ENCODE results near the gene FBLIM1. TPM values are rescaled to one million over a fixed set of nuclear protein-coding genes. Genes with fewer than 3 reads are reported as not detected.
A peak's percentile ranks its signal among the peaks of the same experiment; 100 is the strongest.

Gene FBLIM1
- total RNA-seq, 2 experiments from 2014 or later: 0.50 TPM; not detected in 1

DNA sequence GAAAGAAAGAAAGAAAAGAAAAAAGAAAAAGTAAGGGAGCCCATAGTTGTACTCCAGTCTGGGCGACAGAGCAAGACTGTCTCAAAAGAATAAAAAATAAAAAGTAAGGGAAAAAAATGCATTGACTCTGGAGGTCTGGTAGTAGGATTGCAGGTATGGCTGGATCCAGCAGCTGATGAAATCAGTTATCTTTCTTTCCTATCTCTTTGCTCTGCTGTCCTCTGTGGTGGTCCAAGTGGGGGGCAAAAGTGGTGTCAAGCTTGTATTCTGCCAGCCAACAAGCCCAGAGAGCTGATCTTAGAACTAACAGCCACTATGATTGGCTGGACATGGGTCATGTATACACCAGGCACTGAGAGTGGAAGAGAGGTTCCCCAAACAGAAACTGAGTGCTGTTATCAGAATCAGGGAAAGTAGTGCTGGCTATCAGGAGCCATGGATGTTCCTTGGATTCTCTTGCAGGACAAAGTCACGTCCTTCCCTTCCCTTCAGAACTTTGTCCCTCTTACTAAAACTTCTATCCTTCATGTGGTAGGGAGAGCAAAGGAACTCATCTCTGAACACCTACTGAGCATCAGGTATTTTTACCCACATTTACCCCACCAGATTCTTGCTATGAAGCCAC, 3.5 kb upstream of the FBLIM1 start:
- Histone ChIP-seq H3K4me1 (ENCODE audit: insufficient read depth, low read length) (peaks cover 21% of the 10 kb centered on the region), H3K36me3 (ENCODE audit: insufficient read depth, low read length) (no peaks in the 10 kb centered on the region), H3K27ac (ENCODE audit: low read depth in 1 of 2, low read length in 2 of 2) (no peak overlapping the region), H3K27me3 (ENCODE audit: control insufficient read depth in 1 of 2, insufficient read depth in 2 of 2, low read length in 2 of 2) (peaks cover 12 to 39% of the 10 kb centered on the region in 2 experiments), H3K4me3 (ENCODE audit: low read length) (no peak overlapping the region), H3K9me3 (ENCODE audit: control insufficient read depth in 1 of 2, insufficient read depth in 1 of 2, low read length in 2 of 2) (no peaks in the 10 kb centered on the region)
- ATAC-seq (ENCODE audit: poor library complexity): no peak
- TF ChIP-seq, protein P1, sequence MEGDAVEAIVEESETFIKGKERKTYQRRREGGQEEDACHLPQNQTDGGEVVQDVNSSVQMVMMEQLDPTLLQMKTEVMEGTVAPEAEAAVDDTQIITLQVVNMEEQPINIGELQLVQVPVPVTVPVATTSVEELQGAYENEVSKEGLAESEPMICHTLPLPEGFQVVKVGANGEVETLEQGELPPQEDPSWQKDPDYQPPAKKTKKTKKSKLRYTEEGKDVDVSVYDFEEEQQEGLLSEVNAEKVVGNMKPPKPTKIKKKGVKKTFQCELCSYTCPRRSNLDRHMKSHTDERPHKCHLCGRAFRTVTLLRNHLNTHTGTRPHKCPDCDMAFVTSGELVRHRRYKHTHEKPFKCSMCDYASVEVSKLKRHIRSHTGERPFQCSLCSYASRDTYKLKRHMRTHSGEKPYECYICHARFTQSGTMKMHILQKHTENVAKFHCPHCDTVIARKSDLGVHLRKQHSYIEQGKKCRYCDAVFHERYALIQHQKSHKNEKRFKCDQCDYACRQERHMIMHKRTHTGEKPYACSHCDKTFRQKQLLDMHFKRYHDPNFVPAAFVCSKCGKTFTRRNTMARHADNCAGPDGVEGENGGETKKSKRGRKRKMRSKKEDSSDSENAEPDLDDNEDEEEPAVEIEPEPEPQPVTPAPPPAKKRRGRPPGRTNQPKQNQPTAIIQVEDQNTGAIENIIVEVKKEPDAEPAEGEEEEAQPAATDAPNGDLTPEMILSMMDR (IDR thresholded peaks at IDR 0.05): no peak
- H3K36me3 Mint-ChIP-seq (ENCODE audit: low read depth): no peaks in the 10 kb centered on the region
- peaks cover 15% of the 10 kb centered on the region for H3K4me1 Mint-ChIP-seq (ENCODE audit: low read depth)
- no peak overlapping the region for H3K27ac Mint-ChIP-seq
- H3K4me3 Mint-ChIP-seq: peak overlapping the region; percentile 38
- intact Hi-C loops (cut with DNase I, micrococcal nuclease): no loop called here
- H3K27me3 Mint-ChIP-seq: peaks cover 44% of the 10 kb centered on the region
- no peaks in the 10 kb centered on the region for H3K9me3 Mint-ChIP-seq
- ChIA-PET POLR2A (interaction anchor here (1.1 kb wide), 1 partner anchor 79 kb away, joined by 3 read pairs; no protein-coding TSS in a partner anchor), CTCF (no interaction called here)
- no peak for DNase-seq

DNA sequence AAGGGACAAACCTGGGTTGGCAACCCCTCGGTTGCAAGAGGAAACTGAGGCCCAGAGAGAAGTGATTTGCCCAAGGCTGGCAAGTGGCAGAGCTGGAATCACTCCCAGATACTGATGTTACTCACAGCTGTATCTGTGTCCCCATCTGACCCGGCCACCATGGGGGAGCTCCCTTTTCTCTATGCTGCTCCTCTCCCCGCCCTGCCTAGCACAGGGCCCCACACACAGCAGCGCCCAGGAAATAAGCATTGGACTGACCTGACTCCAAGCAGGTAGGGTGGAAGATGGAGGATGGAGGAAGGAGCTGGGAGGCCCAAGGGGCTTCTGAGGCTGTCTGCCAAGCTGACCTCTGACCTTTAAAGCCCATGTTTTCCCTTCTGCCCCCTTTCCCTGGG, 3.0 kb upstream of the FBLIM1 start:
- H3K4me1 ChIP-seq (ENCODE audit: insufficient read depth, low read length): peaks cover 21% of the 10 kb centered on the region
- intact Hi-C loops (cut with DNase I, micrococcal nuclease): no loop called here
- no peak for ATAC-seq (ENCODE audit: poor library complexity)
- no peaks in the 10 kb centered on the region for H3K9me3 ChIP-seq (ENCODE audit: control insufficient read depth in 1 of 2, insufficient read depth in 1 of 2, low read length in 2 of 2)
- no peaks in the 10 kb centered on the region for H3K36me3 ChIP-seq (ENCODE audit: insufficient read depth, low read length)
- Mint-ChIP-seq H3K4me1 (ENCODE audit: low read depth) (peaks cover 15% of the 10 kb centered on the region), H3K36me3 (ENCODE audit: low read depth) (no peaks in the 10 kb centered on the region), H3K9me3 (no peaks in the 10 kb centered on the region), H3K4me3 (no peak overlapping the region), H3K27me3 (peaks cover 47% of the 10 kb centered on the region), H3K27ac (no peak overlapping the region)
- ChIA-PET CTCF (no interaction called here), POLR2A (interaction anchor here (1.1 kb wide), 1 partner anchor 78 kb away, joined by 3 read pairs; no protein-coding TSS in a partner anchor)
- TF ChIP-seq, protein P1 (IDR thresholded peaks at IDR 0.05): no peak
- no peak for DNase-seq
- peaks cover 16 to 43% of the 10 kb centered on the region in 2 experiments for H3K27me3 ChIP-seq (ENCODE audit: control insufficient read depth in 1 of 2, insufficient read depth in 2 of 2, low read length in 2 of 2)
- H3K27ac ChIP-seq (ENCODE audit: low read depth in 1 of 2, low read length in 2 of 2): no peak overlapping the region
- no peak overlapping the region for H3K4me3 ChIP-seq (ENCODE audit: low read length)

DNA sequence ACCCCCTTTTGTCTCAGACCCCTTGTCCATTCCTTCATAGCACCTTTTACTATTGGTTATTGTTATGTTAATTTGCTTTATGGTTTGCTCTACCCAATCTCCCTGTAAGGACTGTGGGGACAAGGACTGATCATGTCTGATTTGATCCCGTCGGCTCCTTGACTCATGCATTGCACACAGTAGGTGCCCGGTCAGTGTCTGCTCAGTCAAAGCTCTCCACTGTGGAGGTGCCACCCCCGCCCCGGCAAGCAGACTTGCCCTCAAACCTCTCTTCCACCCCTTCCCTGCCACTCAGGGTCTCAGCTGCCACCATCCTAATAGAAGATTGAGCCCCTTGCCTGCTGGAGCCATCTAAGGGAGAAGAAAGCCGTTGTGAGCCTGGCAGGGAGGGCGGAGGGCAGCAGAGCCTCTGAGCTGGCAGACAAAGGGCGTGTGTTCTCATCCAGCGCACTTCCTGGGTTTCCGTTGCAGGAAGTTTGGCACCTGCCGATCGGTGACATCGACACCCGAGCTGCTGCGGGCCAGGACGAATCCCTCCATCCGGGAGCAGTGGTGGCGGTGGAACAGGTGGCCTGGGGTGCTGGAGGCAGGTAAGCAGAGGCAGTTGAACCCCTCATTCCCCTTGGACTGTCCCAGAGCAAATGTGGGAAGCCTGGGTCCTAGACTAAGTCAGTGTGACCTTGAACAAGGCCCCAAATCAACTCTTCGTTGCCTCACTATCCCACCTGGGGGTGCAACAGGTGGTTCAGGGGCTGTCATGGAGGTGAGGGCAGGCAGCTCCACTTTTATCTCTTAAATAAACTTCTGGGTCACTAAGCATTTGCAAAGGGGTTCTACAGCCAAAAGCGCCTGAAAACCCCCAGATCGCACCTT, 2.2 kb upstream of the FBLIM1 start:
- CTCF ChIA-PET: no interaction called here
- H3K27me3 ChIP-seq (ENCODE audit: control insufficient read depth in 1 of 2, insufficient read depth in 2 of 2, low read length in 2 of 2): peaks cover 21 to 48% of the 10 kb centered on the region in 2 experiments
- no peak overlapping the region for H3K4me3 ChIP-seq (ENCODE audit: low read length)
- POLR2A ChIA-PET: no interaction called here
- intact Hi-C loops (cut with DNase I, micrococcal nuclease): no loop called here
- Mint-ChIP-seq H3K27me3 (peaks cover 55% of the 10 kb centered on the region), H3K36me3 (ENCODE audit: low read depth) (no peaks in the 10 kb centered on the region), H3K9me3 (no peaks in the 10 kb centered on the region), H3K4me3 (peak overlapping the region; percentile 7), H3K4me1 (ENCODE audit: low read depth) (peaks cover 15% of the 10 kb centered on the region), H3K27ac (no peak overlapping the region)
- H3K27ac ChIP-seq (ENCODE audit: low read depth in 1 of 2, low read length in 2 of 2): no peak overlapping the region
- peaks cover 21% of the 10 kb centered on the region for H3K4me1 ChIP-seq (ENCODE audit: insufficient read depth, low read length)
- DNase-seq: peak in 5 of 14 experiments; percentile 6 to 37 (median 32)
- no peaks in the 10 kb centered on the region for H3K36me3 ChIP-seq (ENCODE audit: insufficient read depth, low read length)
- H3K9me3 ChIP-seq (ENCODE audit: control insufficient read depth in 1 of 2, insufficient read depth in 1 of 2, low read length in 2 of 2): no peaks in the 10 kb centered on the region
- TF ChIP-seq, protein P1 (IDR thresholded peaks at IDR 0.05): no peak
- ATAC-seq (ENCODE audit: poor library complexity): peak; percentile 70

Measured in CD4-positive, alpha-beta T cell (primary cell).